ENCODE measurements around the gene C5orf58. TPM values are rescaled to one million over a fixed set of nuclear protein-coding genes. Genes with fewer than 3 reads are reported as not detected.

Gene C5orf58
- total and polyA plus RNA-seq, 7 donors, result not detected

GRCh38 chr5:170211575-170212334 is 21.0 kb upstream of the C5orf58 start:
- no peak for DNase-seq
- no peak overlapping the region for H3K27ac ChIP-seq
- intact Hi-C loops (cut with DNase I), result no loop called here
- no peaks in the 10 kb centered on the region for H3K27me3 ChIP-seq
- H3K4me3 ChIP-seq, result no peak overlapping the region
- H3K36me3 ChIP-seq, result no peaks in the 10 kb centered on the region
- WGBS, 2 donors, result 65 to 77% methylated on average over 1 of the region's 1 CpG
- no peaks in the 10 kb centered on the region for H3K9me3 ChIP-seq
- no peak for TF ChIP-seq EP300 (IDR thresholded peaks at IDR 0.05)
- no peak for TF ChIP-seq CTCF (IDR thresholded peaks at IDR 0.05)
- no peak for TF ChIP-seq POLR2AphosphoS5 (IDR thresholded peaks at IDR 0.05)
- TF ChIP-seq POLR2A (IDR thresholded peaks at IDR 0.05), result no peak
- no peaks in the 10 kb centered on the region for H3K4me1 ChIP-seq

- TF ChIP-seq EP300 (IDR thresholded peaks at IDR 0.05) (no peak), POLR2AphosphoS5 (IDR thresholded peaks at IDR 0.05) (no peak), POLR2A (IDR thresholded peaks at IDR 0.05) (no peak), CTCF (IDR thresholded peaks at IDR 0.05) (no peak)
- intact Hi-C loops (cut with DNase I), result no loop called here
- peaks cover 0 to 5% (median 2%) of the 10 kb centered on the region in 4 donors for H3K4me1 ChIP-seq
- H3K4me3 ChIP-seq, result no peak overlapping the region
- no peaks in the 10 kb centered on the region for H3K9me3 ChIP-seq
- no peaks in the 10 kb centered on the region for H3K27me3 ChIP-seq
- no peaks in the 10 kb centered on the region for H3K36me3 ChIP-seq
- H3K27ac ChIP-seq, result no peak overlapping the region
- no peak for DNase-seq
Measured at GRCh38 chr5:170216257-170216864, 16.4 kb upstream of the C5orf58 start.

- Histone ChIP-seq H3K36me3 (no peaks in the 10 kb centered on the region), H3K4me1 (peaks cover 0 to 10% (median 3%) of the 10 kb centered on the region in 4 donors), H3K9me3 (no peaks in the 10 kb centered on the region), H3K27ac (no peak overlapping the region), H3K4me3 (no peak overlapping the region), H3K27me3 (no peaks in the 10 kb centered on the region)
- WGBS, 2 donors, result 80 to 90% methylated on average over 5 of the region's 5 CpGs
- intact Hi-C loops (cut with DNase I), result no loop called here
- DNase-seq, result no peak
- TF ChIP-seq EP300 (IDR thresholded peaks at IDR 0.05) (no peak), POLR2A (IDR thresholded peaks at IDR 0.05) (no peak), CTCF (IDR thresholded peaks at IDR 0.05) (no peak), POLR2AphosphoS5 (IDR thresholded peaks at IDR 0.05) (no peak)
Measured at GRCh38 chr5:170217831-170218230, 15.0 kb upstream of the C5orf58 start.

GRCh38 chr5:170218726-170219125 is 14.1 kb upstream of the C5orf58 start:
- H3K27me3 ChIP-seq, result no peaks in the 10 kb centered on the region
- DNase-seq, result no peak
- H3K27ac ChIP-seq, result no peak overlapping the region
- intact Hi-C loops (cut with DNase I), result no loop called here
- no peak overlapping the region for H3K4me3 ChIP-seq
- WGBS, 2 donors, result 71 to 80% methylated on average over 1 of the region's 1 CpG
- H3K4me1 ChIP-seq, result peaks cover 0 to 10% (median 3%) of the 10 kb centered on the region in 4 donors
- no peaks in the 10 kb centered on the region for H3K9me3 ChIP-seq
- no peaks in the 10 kb centered on the region for H3K36me3 ChIP-seq
- no peak for TF ChIP-seq POLR2A (IDR thresholded peaks at IDR 0.05)
- no peak for TF ChIP-seq CTCF (IDR thresholded peaks at IDR 0.05)
- TF ChIP-seq POLR2AphosphoS5 (IDR thresholded peaks at IDR 0.05), result no peak
- no peak for TF ChIP-seq EP300 (IDR thresholded peaks at IDR 0.05)
